ENCODE data around the gene DCAF12.

GRCh38 chr9:34124099-34124498 is 2.4 kb downstream of the DCAF12 start:
- TF ChIP-seq SMAD4 (CRISPR knock-in tag; IDR thresholded peaks at IDR 0.05) (no peak), ZNF232 (CRISPR knock-in tag; IDR thresholded peaks at IDR 0.05) (no peak), CTCF (IDR thresholded peaks at IDR 0.05) (no peak), CBFB (CRISPR knock-in tag; IDR thresholded peaks at IDR 0.05; ENCODE audit: low read depth) (no peak)

All from WTC11 (cell line).